ENCODE measurements around the gene RFNG. TPM values are rescaled to one million over a fixed set of nuclear protein-coding genes. Genes with fewer than 3 reads are reported as not detected.

Gene RFNG
- total RNA-seq, 2 experiments from 2014 or later: 17.6 to 18.0 TPM

GRCh38 chr17:82021107-82021899 is 30.3 kb downstream of the RFNG start:
- peak overlapping the region; percentile 36 for H3K27ac Mint-ChIP-seq
- CTCF ChIA-PET: interaction anchor here (0.6 to 7.3 kb wide), 12 partner anchors 8 to 258 kb away, joined by 3 to 95 read pairs (median 4); partner anchors contain the start of genes DCXR and NOTUM
- peak; percentile 82 for DNase-seq
- H3K4me1 Mint-ChIP-seq (ENCODE audit: low read depth): peaks cover 22% of the 10 kb centered on the region
- peak overlapping the region; percentile 86 for H3K4me3 Mint-ChIP-seq
- H3K9me3 Mint-ChIP-seq: no peaks in the 10 kb centered on the region
- intact Hi-C loops (cut with micrococcal nuclease): loop anchor here (1.0 to 10.0 kb wide), 2 partner anchors 62 to 507 kb away; partner anchors contain the start of gene ACTG1
- no peaks in the 10 kb centered on the region for H3K27me3 Mint-ChIP-seq (ENCODE audit: low read depth)
- H3K36me3 Mint-ChIP-seq (ENCODE audit: low read depth): peaks cover 10% of the 10 kb centered on the region

- Mint-ChIP-seq H3K4me3 (no peak overlapping the region), H3K36me3 (ENCODE audit: low read depth) (peaks cover 10% of the 10 kb centered on the region), H3K27me3 (ENCODE audit: low read depth) (no peaks in the 10 kb centered on the region), H3K4me1 (ENCODE audit: low read depth) (peaks cover 22% of the 10 kb centered on the region), H3K27ac (no peak overlapping the region), H3K9me3 (no peaks in the 10 kb centered on the region)
- CTCF ChIA-PET: interaction anchor here (0.6 to 7.3 kb wide), 16 partner anchors 9 to 259 kb away, joined by 3 to 95 read pairs (median 4); partner anchors contain the start of gene NOTUM
- intact Hi-C loops (cut with micrococcal nuclease): loop anchor here (1.0 to 10.0 kb wide), 2 partner anchors 61 to 506 kb away; partner anchors contain the start of gene ACTG1
- DNase-seq: no peak
These were observed 31.0 kb downstream of the RFNG start for GRCh38 chr17:82020572-82021106.

GRCh38 chr17:82019690-82020571 is 31.7 kb downstream of the RFNG start:
- CTCF ChIA-PET: interaction anchor here (0.8 to 7.3 kb wide), 15 partner anchors 9 to 150 kb away, joined by 3 to 95 read pairs (median 4); partner anchors contain the start of gene NOTUM
- DNase-seq: peak; percentile 76
- Mint-ChIP-seq H3K36me3 (ENCODE audit: low read depth) (peaks cover 10% of the 10 kb centered on the region), H3K4me1 (ENCODE audit: low read depth) (peaks cover 22% of the 10 kb centered on the region), H3K9me3 (no peaks in the 10 kb centered on the region), H3K27ac (no peak overlapping the region), H3K27me3 (ENCODE audit: low read depth) (no peaks in the 10 kb centered on the region), H3K4me3 (no peak overlapping the region)
- intact Hi-C loops (cut with micrococcal nuclease): loop anchor here (10.0 kb wide), 1 partner anchor 505 kb away; the partner anchor contains the start of gene ACTG1

GRCh38 chr17:82018989-82019689 is 32.5 kb downstream of the RFNG start:
- H3K36me3 Mint-ChIP-seq (ENCODE audit: low read depth): peaks cover 10% of the 10 kb centered on the region
- intact Hi-C loops (cut with micrococcal nuclease): no loop called here
- no peak overlapping the region for H3K4me3 Mint-ChIP-seq
- H3K4me1 Mint-ChIP-seq (ENCODE audit: low read depth): peaks cover 21% of the 10 kb centered on the region
- no peaks in the 10 kb centered on the region for H3K27me3 Mint-ChIP-seq (ENCODE audit: low read depth)
- no peak overlapping the region for H3K27ac Mint-ChIP-seq
- CTCF ChIA-PET: interaction anchor here (0.8 to 7.3 kb wide), 12 partner anchors 10 to 150 kb away, joined by 3 to 95 read pairs (median 4); partner anchors contain the start of gene NOTUM
- H3K9me3 Mint-ChIP-seq: no peaks in the 10 kb centered on the region
- DNase-seq: no peak

GRCh38 chr17:82018152-82018988 is 33.2 kb downstream of the RFNG start:
- intact Hi-C loops (cut with micrococcal nuclease): no loop called here
- DNase-seq: no peak
- Mint-ChIP-seq H3K9me3 (no peaks in the 10 kb centered on the region), H3K36me3 (ENCODE audit: low read depth) (peaks cover 10% of the 10 kb centered on the region), H3K27ac (no peak overlapping the region), H3K4me1 (ENCODE audit: low read depth) (peaks cover 16% of the 10 kb centered on the region), H3K27me3 (ENCODE audit: low read depth) (no peaks in the 10 kb centered on the region), H3K4me3 (no peak overlapping the region)
- CTCF ChIA-PET: interaction anchor here (1.0 to 7.3 kb wide), 2 partner anchors 57 to 59 kb away, joined by 4 to 95 read pairs; partner anchors contain the start of gene NOTUM

GRCh38 chr17:82017612-82018151 is 33.9 kb downstream of the RFNG start:
- DNase-seq: no peak
- Mint-ChIP-seq H3K36me3 (ENCODE audit: low read depth) (peaks cover 10% of the 10 kb centered on the region), H3K27ac (no peak overlapping the region), H3K9me3 (no peaks in the 10 kb centered on the region), H3K27me3 (ENCODE audit: low read depth) (no peaks in the 10 kb centered on the region), H3K4me1 (ENCODE audit: low read depth) (peaks cover 16% of the 10 kb centered on the region), H3K4me3 (no peak overlapping the region)
- intact Hi-C loops (cut with micrococcal nuclease): no loop called here
- CTCF ChIA-PET: interaction anchor here (1.0 kb wide), 1 partner anchor 58 kb away, joined by 4 read pairs; no protein-coding TSS in a partner anchor

GRCh38 chr17:82016875-82017459 is 34.6 kb downstream of the RFNG start:
- no peak overlapping the region for H3K27ac Mint-ChIP-seq
- H3K4me1 Mint-ChIP-seq (ENCODE audit: low read depth): peaks cover 16% of the 10 kb centered on the region
- H3K9me3 Mint-ChIP-seq: no peaks in the 10 kb centered on the region
- H3K27me3 Mint-ChIP-seq (ENCODE audit: low read depth): no peaks in the 10 kb centered on the region
- CTCF ChIA-PET: interaction anchor here (1.0 kb wide), 1 partner anchor 57 kb away, joined by 4 read pairs; no protein-coding TSS in a partner anchor
- intact Hi-C loops (cut with micrococcal nuclease): no loop called here
- DNase-seq: no peak
- no peak overlapping the region for H3K4me3 Mint-ChIP-seq
- peaks cover 10% of the 10 kb centered on the region for H3K36me3 Mint-ChIP-seq (ENCODE audit: low read depth)

GRCh38 chr17:82016061-82016874 is 35.3 kb downstream of the RFNG start:
- H3K27me3 Mint-ChIP-seq (ENCODE audit: low read depth): no peaks in the 10 kb centered on the region
- no peaks in the 10 kb centered on the region for H3K9me3 Mint-ChIP-seq
- intact Hi-C loops (cut with micrococcal nuclease): no loop called here
- H3K36me3 Mint-ChIP-seq (ENCODE audit: low read depth): peaks cover 5% of the 10 kb centered on the region
- H3K27ac Mint-ChIP-seq: no peak overlapping the region
- H3K4me3 Mint-ChIP-seq: no peak overlapping the region
- CTCF ChIA-PET: no interaction called here
- no peak for DNase-seq
- peaks cover 10% of the 10 kb centered on the region for H3K4me1 Mint-ChIP-seq (ENCODE audit: low read depth)

- no peak for DNase-seq
- peaks cover 3% of the 10 kb centered on the region for H3K4me1 Mint-ChIP-seq (ENCODE audit: low read depth)
- no peaks in the 10 kb centered on the region for H3K27me3 Mint-ChIP-seq (ENCODE audit: low read depth)
- H3K9me3 Mint-ChIP-seq: no peaks in the 10 kb centered on the region
- no peak overlapping the region for H3K27ac Mint-ChIP-seq
- intact Hi-C loops (cut with micrococcal nuclease): no loop called here
- H3K36me3 Mint-ChIP-seq (ENCODE audit: low read depth): peaks cover 5% of the 10 kb centered on the region
- CTCF ChIA-PET: no interaction called here
- H3K4me3 Mint-ChIP-seq: no peak overlapping the region
These were observed 36.2 kb downstream of the RFNG start for GRCh38 chr17:82015311-82015971.
